Mesenteric fat pad (tissue), 1 donor: ENCODE data around the gene FERMT1. TPM values are rescaled to one million over a fixed set of nuclear protein-coding genes. Genes with fewer than 3 reads are reported as not detected.
"Not testable (repeated sequence)": the region's sequence is repeated elsewhere in the genome, so short reads cannot be mapped to it uniquely, and the experiment has no call there.

ENCODE experiments used
- DNase-seq: peaks from one replicate; pipeline ENCODE4 v3.0.0-alpha.2; 2020; ENCODE audit warnings: low spot score
- total RNA-seq: library from RNA; stranded (reverse); fragmentation: NEBNext Ultra II Directional; extraction: Animal tissue kit (Norgen Biotek cat#: 25700); gene quantifications from one replicate; pipeline ENCODE4 v1.2.1, GENCODE V29; 2021
- donor health status: DM: yes; HTN: yes; CAD: no.

FERMT1 gene
- total RNA-seq, 1 donor from 2014 or later: 1.2 TPM

- DNase-seq: no peak
Observed at GRCh38 chr20:6040958-6041807, 81.6 kb downstream of the FERMT1 start.

GRCh38 chr20:6040540-6040939 lies 82.3 kb downstream of the FERMT1 start:
- DNase-seq: no peak

- no peak for DNase-seq
Observed at GRCh38 chr20:6039766-6040165, 83.1 kb downstream of the FERMT1 start.

- no peak for DNase-seq
Observed at GRCh38 chr20:6038256-6038655, 84.6 kb downstream of the FERMT1 start.

GRCh38 chr20:6037082-6037481 lies 85.7 kb downstream of the FERMT1 start:
- no peak for DNase-seq

- DNase-seq: no peak
Observed at GRCh38 chr20:6036213-6036612, 86.6 kb downstream of the FERMT1 start.

GRCh38 chr20:6034134-6034969 lies 88.5 kb downstream of the FERMT1 start:
- DNase-seq: no peak

- DNase-seq: not testable (repeated sequence)
Observed at GRCh38 chr20:6032907-6033306, 89.9 kb downstream of the FERMT1 start.

GRCh38 chr20:6030453-6031080 lies 92.3 kb downstream of the FERMT1 start:
- no peak for DNase-seq

GRCh38 chr20:6029538-6029937 lies 93.3 kb downstream of the FERMT1 start:
- DNase-seq: no peak

- no peak for DNase-seq
Observed at GRCh38 chr20:6028818-6029217, 94.0 kb downstream of the FERMT1 start.

- DNase-seq: no peak
Observed at GRCh38 chr20:6026051-6026450, 96.8 kb downstream of the FERMT1 start.

Other genes starting within 250 kb of the FERMT1 start
- gene CHGB, start 211.5 kb downstream of the FERMT1 start, total RNA-seq: not detected
- 13.2 TPM for gene TRMT6, start 172.5 kb downstream of the FERMT1 start, total RNA-seq
- gene MCM8, start 172.4 kb downstream of the FERMT1 start, total RNA-seq: 4.3 TPM
- 149 TPM for gene CRLS1, start 116.9 kb downstream of the FERMT1 start, total RNA-seq
- 0.13 TPM for gene LRRN4, start 69.0 kb downstream of the FERMT1 start, total RNA-seq